Measurements from ENCODE around the gene PAQR5. TPM values are rescaled to one million over a fixed set of nuclear protein-coding genes. Genes with fewer than 3 reads are reported as not detected.

The PAQR5 gene
- polyA plus RNA-seq, 1 experiment: 2.8 TPM

DNA sequence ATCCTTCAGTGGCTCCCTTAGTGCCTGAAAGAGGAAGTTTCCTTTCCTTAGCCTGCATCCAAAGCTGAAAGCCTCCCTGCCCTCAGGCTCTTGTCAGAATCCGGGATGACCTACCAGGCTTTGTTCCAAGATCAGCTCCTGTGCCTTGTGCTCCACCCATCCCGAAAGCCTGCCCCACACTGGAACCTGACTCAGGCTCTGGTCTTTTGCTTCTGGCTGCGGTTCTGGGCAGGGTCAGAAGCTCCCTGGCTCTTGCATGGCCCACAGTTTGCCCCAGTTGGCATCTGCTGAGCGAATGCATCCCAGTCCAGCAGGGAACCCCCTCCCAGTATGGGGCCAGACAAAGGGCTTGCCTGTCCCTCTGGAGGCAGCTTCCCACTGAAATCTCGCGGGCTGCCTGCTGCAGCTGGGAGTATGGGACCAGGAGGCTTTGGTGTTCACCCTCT lies 89.6 kb downstream of the PAQR5 start:
- H3K4me3 ChIP-seq (ENCODE audit: low read depth, low read length): no peak overlapping the region
- no peaks in the 10 kb centered on the region for H3K36me3 ChIP-seq (ENCODE audit: control insufficient read depth, insufficient read depth, low read length)
- H3K27me3 ChIP-seq (ENCODE audit: control insufficient read depth, insufficient read depth, low read length): no peaks in the 10 kb centered on the region
- ChIA-PET POLR2A (no interaction called here), CTCF (interaction anchor here (1.0 to 2.0 kb wide), 4 partner anchors 16 to 331 kb away, joined by 4 to 5 read pairs (median 4); no protein-coding TSS in a partner anchor)
- peak; percentile 18 for DNase-seq (ENCODE audit: low read depth)
- TF ChIP-seq, protein P1, sequence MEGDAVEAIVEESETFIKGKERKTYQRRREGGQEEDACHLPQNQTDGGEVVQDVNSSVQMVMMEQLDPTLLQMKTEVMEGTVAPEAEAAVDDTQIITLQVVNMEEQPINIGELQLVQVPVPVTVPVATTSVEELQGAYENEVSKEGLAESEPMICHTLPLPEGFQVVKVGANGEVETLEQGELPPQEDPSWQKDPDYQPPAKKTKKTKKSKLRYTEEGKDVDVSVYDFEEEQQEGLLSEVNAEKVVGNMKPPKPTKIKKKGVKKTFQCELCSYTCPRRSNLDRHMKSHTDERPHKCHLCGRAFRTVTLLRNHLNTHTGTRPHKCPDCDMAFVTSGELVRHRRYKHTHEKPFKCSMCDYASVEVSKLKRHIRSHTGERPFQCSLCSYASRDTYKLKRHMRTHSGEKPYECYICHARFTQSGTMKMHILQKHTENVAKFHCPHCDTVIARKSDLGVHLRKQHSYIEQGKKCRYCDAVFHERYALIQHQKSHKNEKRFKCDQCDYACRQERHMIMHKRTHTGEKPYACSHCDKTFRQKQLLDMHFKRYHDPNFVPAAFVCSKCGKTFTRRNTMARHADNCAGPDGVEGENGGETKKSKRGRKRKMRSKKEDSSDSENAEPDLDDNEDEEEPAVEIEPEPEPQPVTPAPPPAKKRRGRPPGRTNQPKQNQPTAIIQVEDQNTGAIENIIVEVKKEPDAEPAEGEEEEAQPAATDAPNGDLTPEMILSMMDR (IDR thresholded peaks at IDR 0.05; ENCODE audit: insufficient read depth, low read depth, low read length): no peak

- Histone ChIP-seq H3K4me3 (ENCODE audit: low read depth, low read length) (no peak overlapping the region), H3K27me3 (ENCODE audit: control insufficient read depth, insufficient read depth, low read length) (no peaks in the 10 kb centered on the region), H3K36me3 (ENCODE audit: control insufficient read depth, insufficient read depth, low read length) (no peaks in the 10 kb centered on the region)
- no peak for DNase-seq (ENCODE audit: low read depth)
- ChIA-PET POLR2A (no interaction called here), CTCF (interaction anchor here (0.6 to 2.0 kb wide), 3 partner anchors 15 to 330 kb away, joined by 3 to 5 read pairs (median 4); no protein-coding TSS in a partner anchor)
- TF ChIP-seq, protein P1 (IDR thresholded peaks at IDR 0.05; ENCODE audit: insufficient read depth, low read depth, low read length): no peak
Measured at GRCh38 chr15:69389426-69389825, 90.7 kb downstream of the PAQR5 start.

DNA sequence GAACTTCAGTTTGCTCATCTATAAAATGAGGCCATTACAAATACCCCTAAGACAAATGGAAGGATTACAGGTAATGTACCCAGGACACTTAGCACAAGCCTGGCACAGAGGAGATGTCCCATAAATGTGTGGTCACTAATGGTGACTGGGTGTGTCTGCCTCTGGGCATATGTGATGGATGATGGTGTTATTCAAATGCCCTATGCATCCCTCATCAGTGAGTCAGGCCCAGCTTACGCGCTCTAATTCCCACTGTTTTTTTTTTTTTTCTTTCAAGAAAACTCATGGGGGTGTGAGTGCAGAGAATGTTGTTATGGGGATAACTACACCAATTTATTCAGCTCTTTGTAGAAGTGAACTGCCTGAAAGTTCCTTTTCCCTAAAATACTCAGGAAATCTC lies 91.9 kb downstream of the PAQR5 start:
- Histone ChIP-seq H3K36me3 (ENCODE audit: control insufficient read depth, insufficient read depth, low read length) (no peaks in the 10 kb centered on the region), H3K4me3 (ENCODE audit: low read depth, low read length) (no peak overlapping the region), H3K27me3 (ENCODE audit: control insufficient read depth, insufficient read depth, low read length) (no peaks in the 10 kb centered on the region)
- peak; percentile 56 for DNase-seq (ENCODE audit: low read depth)
- ChIA-PET POLR2A (interaction anchor here (0.6 to 0.7 kb wide), 2 partner anchors 25 to 253 kb away, joined by 3 to 5 read pairs; no protein-coding TSS in a partner anchor), CTCF (interaction anchor here (1.2 kb wide), 1 partner anchor 72 kb away, joined by 3 read pairs; no protein-coding TSS in a partner anchor)
- TF ChIP-seq, protein P1 (IDR thresholded peaks at IDR 0.05; ENCODE audit: insufficient read depth, low read depth, low read length): no peak

DNA sequence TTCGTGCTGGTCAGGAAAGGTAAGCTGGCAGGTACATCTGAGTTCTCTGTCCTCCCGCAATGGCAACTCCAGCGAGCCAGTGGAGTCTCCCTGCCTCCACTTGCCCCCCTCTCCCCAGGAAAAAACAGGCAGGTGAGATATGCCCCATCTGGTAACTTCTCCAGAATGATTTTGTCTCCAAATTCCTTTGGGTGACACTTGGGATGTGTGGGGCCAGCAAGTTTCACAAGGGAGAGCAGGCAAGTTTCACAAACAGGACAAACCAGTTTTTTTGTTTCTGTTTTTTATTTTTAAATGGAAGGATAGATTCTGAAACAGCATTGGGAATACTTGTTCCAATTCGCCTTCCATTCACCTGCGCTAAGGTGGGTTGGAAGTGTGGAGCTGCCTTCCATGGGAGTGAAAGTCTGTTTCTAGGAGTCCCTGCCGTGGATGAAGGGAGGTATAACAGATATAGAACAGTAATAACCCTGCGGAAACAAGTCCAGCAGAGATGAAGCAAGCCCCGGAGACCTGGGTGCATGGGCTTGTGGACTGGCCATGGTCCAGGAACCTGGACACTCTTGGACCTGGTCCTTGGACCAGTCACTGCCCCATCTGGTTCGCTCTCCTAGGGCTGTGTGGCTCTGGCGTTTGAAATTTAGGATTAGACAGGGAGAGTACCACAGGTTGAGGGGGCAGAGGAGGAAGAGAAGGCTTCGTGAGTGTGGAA lies 92.5 kb downstream of the PAQR5 start:
- DNase-seq (ENCODE audit: low read depth): no peak
- Histone ChIP-seq H3K36me3 (ENCODE audit: control insufficient read depth, insufficient read depth, low read length) (no peaks in the 10 kb centered on the region), H3K27me3 (ENCODE audit: control insufficient read depth, insufficient read depth, low read length) (no peaks in the 10 kb centered on the region), H3K4me3 (ENCODE audit: low read depth, low read length) (no peak overlapping the region)
- TF ChIP-seq, protein P1 (IDR thresholded peaks at IDR 0.05; ENCODE audit: insufficient read depth, low read depth, low read length): no peak
- ChIA-PET POLR2A (interaction anchor here (0.7 kb wide), 1 partner anchor 24 kb away, joined by 3 read pairs; no protein-coding TSS in a partner anchor), CTCF (interaction anchor here (1.2 to 4.9 kb wide), 4 partner anchors 10 to 335 kb away, joined by 3 to 70 read pairs (median 18); no protein-coding TSS in a partner anchor)

DNA sequence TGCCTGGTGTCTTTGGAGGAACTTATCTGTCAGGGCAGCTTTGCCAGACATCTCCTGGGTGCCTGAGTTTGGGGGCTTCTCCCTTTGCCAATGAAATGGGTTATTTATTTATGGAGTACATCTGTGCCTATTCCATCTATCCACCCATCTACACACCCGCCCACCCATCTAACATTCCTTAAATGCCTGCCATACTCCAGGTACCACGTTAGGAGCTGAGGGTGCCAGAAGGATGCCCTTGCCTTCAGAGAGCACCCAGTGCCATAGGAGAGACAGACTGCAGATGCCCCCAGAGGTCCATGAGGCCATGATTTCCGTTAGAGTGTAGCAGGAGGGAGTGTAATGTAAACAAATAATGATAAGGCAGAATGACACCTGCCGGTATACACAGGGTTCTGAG lies 93.6 kb downstream of the PAQR5 start:
- H3K27me3 ChIP-seq (ENCODE audit: control insufficient read depth, insufficient read depth, low read length): no peaks in the 10 kb centered on the region
- H3K36me3 ChIP-seq (ENCODE audit: control insufficient read depth, insufficient read depth, low read length): peaks cover 2% of the 10 kb centered on the region; the same call in 1 of the 2 replicates
- TF ChIP-seq, protein P1 (IDR thresholded peaks at IDR 0.05; ENCODE audit: insufficient read depth, low read depth, low read length): no peak
- ChIA-PET POLR2A (no interaction called here), CTCF (interaction anchor here (1.4 to 4.9 kb wide), 4 partner anchors 11 to 336 kb away, joined by 3 to 70 read pairs (median 24); partner anchors contain the start of gene GLCE)
- no peak for DNase-seq (ENCODE audit: low read depth)
- no peak overlapping the region for H3K4me3 ChIP-seq (ENCODE audit: low read depth, low read length)

Data from BJ (cell line).